ENCODE data around the gene ELMO2.

DNA sequence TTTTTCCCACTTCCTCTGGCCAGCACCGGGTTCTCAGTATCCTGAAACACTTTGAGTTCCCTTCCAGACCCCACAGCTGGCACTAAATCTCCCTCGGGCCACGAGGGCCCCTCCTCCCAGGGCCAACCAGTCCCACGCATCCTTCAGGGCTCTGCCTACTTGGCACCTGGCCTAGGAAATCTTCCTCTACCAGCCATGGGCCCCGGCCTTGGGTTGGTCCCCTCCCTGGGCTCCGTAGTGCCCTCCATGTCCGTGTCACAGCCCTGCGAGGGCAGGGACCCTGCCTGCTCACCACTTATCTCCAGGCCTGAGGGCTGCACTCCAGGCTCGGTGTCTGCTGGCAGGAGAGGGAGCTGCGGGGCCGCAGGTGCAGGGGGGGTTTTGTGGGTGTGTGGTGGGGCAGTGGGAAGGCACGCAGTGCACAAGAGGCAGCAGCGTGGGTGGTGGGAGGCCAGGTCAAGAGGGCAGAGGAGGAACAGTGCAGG, 49.3 kb downstream of the ELMO2 start:
- TF ChIP-seq, protein P1, sequence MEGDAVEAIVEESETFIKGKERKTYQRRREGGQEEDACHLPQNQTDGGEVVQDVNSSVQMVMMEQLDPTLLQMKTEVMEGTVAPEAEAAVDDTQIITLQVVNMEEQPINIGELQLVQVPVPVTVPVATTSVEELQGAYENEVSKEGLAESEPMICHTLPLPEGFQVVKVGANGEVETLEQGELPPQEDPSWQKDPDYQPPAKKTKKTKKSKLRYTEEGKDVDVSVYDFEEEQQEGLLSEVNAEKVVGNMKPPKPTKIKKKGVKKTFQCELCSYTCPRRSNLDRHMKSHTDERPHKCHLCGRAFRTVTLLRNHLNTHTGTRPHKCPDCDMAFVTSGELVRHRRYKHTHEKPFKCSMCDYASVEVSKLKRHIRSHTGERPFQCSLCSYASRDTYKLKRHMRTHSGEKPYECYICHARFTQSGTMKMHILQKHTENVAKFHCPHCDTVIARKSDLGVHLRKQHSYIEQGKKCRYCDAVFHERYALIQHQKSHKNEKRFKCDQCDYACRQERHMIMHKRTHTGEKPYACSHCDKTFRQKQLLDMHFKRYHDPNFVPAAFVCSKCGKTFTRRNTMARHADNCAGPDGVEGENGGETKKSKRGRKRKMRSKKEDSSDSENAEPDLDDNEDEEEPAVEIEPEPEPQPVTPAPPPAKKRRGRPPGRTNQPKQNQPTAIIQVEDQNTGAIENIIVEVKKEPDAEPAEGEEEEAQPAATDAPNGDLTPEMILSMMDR (tag by site-specific recombination; IDR thresholded peaks at IDR 0.05) = no peak
- TF ChIP-seq ZFP37 (tag by site-specific recombination; IDR thresholded peaks at IDR 0.05) = no peak
- TF ChIP-seq ZNF48 (tag by site-specific recombination; IDR thresholded peaks at IDR 0.05) = no peak

Measured in HEK293 (cell line).